HG03159 (cell line): Measurements from ENCODE around the gene PRKG1.
"Not testable (repeated sequence)": the region's sequence is repeated elsewhere in the genome, so short reads cannot be mapped to it uniquely, and the experiment has no call there.

Experiments
- ATAC-seq: cut with Tn5 transposase; IDR thresholded peaks from one replicate; pipeline ENCODE4 v1.9.1; 2021; ENCODE audit warnings: mild to moderate bottlenecking, moderate library complexity; ENCODE audit not compliant: unreplicated experiment

Gene PRKG1

GRCh38 chr10:51112013-51112412, 37.7 kb downstream of the PRKG1 start:
- no peak for ATAC-seq

DNA sequence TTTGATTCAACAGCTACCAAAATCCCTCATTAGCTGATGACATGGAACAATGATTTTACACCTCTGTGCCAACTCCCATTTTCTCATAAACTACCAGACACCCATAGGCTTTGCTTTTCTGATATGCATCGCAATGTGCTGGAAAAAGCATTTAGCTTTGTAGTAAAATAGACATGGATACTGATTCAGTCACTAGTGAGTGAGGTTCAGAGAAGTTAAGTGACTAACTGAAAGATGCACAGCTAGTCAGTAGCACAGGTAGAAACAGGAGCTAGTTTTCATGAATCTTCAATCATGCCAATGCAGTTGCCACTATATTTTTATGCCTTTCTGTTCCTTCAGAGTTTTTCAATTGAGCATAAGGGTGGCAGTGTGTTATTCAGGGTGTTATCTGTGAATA, 38.7 kb downstream of the PRKG1 start:
- no peak for ATAC-seq

- no peak for ATAC-seq
Measured at GRCh38 chr10:51117053-51117660, 42.9 kb downstream of the PRKG1 start.

DNA sequence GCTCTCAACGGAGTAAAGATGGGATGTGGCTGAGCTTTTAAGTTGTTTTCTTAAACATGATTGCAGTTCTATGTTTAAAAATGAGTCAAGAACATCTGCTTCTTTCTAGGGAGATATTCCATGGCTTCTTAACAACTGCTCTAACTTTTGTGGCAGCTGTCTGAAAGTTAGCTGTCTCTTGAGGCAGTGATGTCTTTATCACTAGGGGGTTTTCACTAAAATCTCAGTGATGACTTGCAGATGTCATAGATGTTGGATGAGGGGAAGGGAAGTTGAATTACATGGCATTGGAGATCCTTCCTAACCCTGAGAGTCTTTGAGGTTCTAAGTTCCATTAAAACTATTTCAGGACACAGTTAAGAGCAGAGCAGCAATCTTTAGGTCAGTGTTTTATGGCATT, 43.5 kb downstream of the PRKG1 start:
- no peak for ATAC-seq

GRCh38 chr10:51119441-51119840, 45.2 kb downstream of the PRKG1 start:
- no peak for ATAC-seq

DNA sequence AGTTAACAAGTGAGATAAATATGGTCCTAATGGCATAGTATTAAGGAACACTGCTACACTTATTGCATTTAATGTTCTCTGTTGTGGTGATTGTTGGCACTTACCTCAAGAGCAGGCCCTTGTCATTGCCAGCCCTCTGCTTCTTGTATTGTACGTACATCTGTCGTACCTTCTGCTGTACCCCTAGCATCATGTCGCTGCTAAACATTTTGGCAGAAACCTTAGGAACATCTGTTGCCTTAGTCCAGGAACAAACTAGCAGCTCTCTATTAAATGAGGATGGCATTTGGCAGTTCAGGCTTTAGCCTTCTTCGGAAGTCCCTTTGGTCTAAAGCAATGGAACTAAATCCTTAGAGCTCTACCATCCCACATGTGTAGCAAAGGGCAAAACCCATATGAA, 47.6 kb downstream of the PRKG1 start:
- ATAC-seq = no peak

- ATAC-seq = no peak
Measured at GRCh38 chr10:51124852-51125251, 50.6 kb downstream of the PRKG1 start.

- ATAC-seq = no peak
Measured at GRCh38 chr10:51125518-51125917, 51.2 kb downstream of the PRKG1 start.

- ATAC-seq = no peak
Measured at GRCh38 chr10:51129946-51130544, 55.8 kb downstream of the PRKG1 start.

GRCh38 chr10:51137756-51138529, 63.7 kb downstream of the PRKG1 start:
- no peak for ATAC-seq

DNA sequence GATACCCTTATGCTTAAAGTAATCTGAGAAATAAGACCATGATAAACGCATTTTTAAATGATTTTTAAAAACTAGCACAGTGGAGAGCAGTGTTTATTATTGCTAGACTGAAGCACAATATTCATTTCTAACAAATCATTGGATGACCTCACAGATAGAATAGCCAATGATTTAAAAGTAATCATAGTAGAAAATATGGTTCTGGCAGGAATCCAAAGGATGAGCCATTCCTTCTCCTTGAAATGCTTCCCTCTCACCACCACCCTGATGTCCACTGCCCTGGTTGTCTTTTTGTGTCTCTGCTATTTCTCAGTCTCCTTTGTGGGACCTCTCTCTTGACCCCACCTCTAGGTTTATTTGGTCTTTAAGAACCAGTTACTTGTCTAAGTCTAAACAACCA, 64.9 kb downstream of the PRKG1 start:
- ATAC-seq = no peak

DNA sequence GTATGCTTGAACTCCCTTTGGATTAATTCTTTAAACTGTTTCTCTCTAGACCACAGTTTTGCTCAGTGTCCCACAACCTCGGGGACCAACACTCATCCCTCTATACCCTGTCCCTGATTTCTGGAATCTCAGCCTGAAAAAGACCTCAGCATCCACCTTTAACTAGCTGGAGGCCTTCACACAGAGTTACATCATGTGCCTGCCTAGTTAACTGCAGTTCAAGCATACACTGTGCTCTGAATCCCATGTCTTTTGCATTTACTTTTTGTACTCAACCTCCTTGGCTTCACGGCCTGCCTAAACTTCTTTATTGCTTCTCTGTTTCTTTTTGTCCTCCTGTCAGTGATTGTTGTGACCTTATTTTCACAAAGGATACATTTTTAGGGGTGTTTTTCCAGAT, 66.7 kb downstream of the PRKG1 start:
- no peak for ATAC-seq

GRCh38 chr10:51144161-51144781, 70.0 kb downstream of the PRKG1 start:
- ATAC-seq = peak; percentile 42

GRCh38 chr10:51145375-51145774, 71.1 kb downstream of the PRKG1 start:
- ATAC-seq = no peak

- no peak for ATAC-seq
Measured at GRCh38 chr10:51147644-51148399, 73.5 kb downstream of the PRKG1 start.

DNA sequence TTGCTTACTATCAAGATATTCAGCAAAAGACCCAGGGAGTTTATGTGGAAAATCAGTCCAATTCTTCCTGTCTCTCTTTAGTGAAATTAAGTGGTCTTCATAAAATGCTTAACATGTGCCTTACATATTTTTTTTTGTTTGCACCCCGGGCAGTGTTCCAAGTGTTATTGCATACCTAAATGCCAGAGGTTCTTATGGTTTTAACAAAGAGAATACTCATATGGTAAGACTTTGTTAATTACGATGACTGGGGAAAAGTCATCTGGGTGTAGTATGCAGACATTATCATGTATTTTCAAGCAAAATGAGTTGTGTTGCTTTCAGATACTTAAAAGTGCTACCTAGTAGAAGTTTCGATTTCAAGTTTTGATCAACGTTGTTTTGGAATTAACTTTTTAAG, 82.6 kb downstream of the PRKG1 start:
- no peak for ATAC-seq

- ATAC-seq = no peak
Measured at GRCh38 chr10:51158832-51159231, 84.5 kb downstream of the PRKG1 start.

- ATAC-seq = no peak
Measured at GRCh38 chr10:51159841-51160240, 85.6 kb downstream of the PRKG1 start.

GRCh38 chr10:51162002-51162401, 87.7 kb downstream of the PRKG1 start:
- ATAC-seq = no peak

DNA sequence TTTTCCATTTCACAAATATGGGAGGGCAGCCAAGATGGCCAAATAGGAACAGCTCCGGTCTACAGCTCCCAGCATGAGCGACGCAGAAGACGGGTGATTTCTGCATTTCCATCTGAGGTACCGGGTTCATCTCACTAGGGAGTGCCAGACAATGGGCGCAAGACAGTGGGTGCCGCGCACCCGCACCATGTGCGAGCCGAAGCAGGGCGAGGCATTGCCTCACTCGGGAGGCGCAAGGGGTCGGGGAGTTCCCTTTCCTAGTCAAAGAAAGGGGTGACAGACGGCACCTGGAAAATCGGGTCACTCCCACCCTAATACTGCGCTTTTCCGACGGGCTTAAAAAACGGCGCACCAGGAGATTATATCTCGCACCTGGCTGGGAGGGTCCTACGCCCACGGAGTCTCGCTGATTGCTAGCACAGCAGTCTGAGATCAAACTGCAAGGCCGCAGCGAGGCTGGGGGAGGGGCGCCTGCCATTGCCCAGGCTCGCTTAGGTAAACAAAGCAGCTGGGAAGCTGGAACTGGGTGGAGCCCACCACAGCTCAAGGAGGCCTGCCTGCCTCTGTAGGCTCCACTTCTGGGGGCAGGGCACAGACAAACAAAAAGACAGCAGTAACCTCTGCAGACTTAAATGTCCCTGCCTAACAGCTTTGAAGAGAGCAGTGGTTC, 89.2 kb downstream of the PRKG1 start:
- ATAC-seq = not testable (repeated sequence)
